Ureter (tissue), 1 donor: ENCODE data around the gene SMAD7. TPM values are rescaled to one million over a fixed set of nuclear protein-coding genes. Genes with fewer than 3 reads are reported as not detected.

ENCODE experiments used
- DNase-seq: peaks from one replicate; pipeline ENCODE4 v3.0.0-alpha.2; 2020; ENCODE audit warnings: low spot score
- total RNA-seq: library from RNA; stranded (reverse); gene quantifications from one replicate; pipeline ENCODE4 v1.2.4, GENCODE V29; 2023
- donor health status: DM: yes; HTN: yes; CAD: no.

SMAD7 gene
- total RNA-seq, 1 donor from 2014 or later = 23.2 TPM

GRCh38 chr18:48944634-48945033, 6.1 kb downstream of the SMAD7 start:
- no peak for DNase-seq

GRCh38 chr18:48943736-48944527, 6.8 kb downstream of the SMAD7 start:
- no peak for DNase-seq

- no peak for DNase-seq
Measured at GRCh38 chr18:48943333-48943732, 7.4 kb downstream of the SMAD7 start.

GRCh38 chr18:48942554-48943261, 8.1 kb downstream of the SMAD7 start:
- DNase-seq = no peak

GRCh38 chr18:48942086-48942485, 8.7 kb downstream of the SMAD7 start:
- DNase-seq = no peak

GRCh38 chr18:48941672-48942071, 9.1 kb downstream of the SMAD7 start:
- DNase-seq = no peak

GRCh38 chr18:48940854-48941611, 9.7 kb downstream of the SMAD7 start:
- DNase-seq = no peak

- no peak for DNase-seq
Measured at GRCh38 chr18:48939205-48940097, 11.3 kb downstream of the SMAD7 start.

- no peak for DNase-seq
Measured at GRCh38 chr18:48938827-48939204, 11.9 kb downstream of the SMAD7 start.

GRCh38 chr18:48937869-48938750, 12.7 kb downstream of the SMAD7 start:
- DNase-seq = no peak

GRCh38 chr18:48935433-48935774, 15.4 kb downstream of the SMAD7 start:
- no peak for DNase-seq

GRCh38 chr18:48934723-48935432, 15.9 kb downstream of the SMAD7 start:
- no peak for DNase-seq

GRCh38 chr18:48934415-48934722, 16.4 kb downstream of the SMAD7 start:
- DNase-seq = no peak

- DNase-seq = no peak
Measured at GRCh38 chr18:48933578-48934414, 17.0 kb downstream of the SMAD7 start.

GRCh38 chr18:48932822-48933510, 17.8 kb downstream of the SMAD7 start:
- DNase-seq = no peak

GRCh38 chr18:48932462-48932818, 18.3 kb downstream of the SMAD7 start:
- DNase-seq = no peak

GRCh38 chr18:48931680-48932461, 18.9 kb downstream of the SMAD7 start:
- no peak for DNase-seq

- DNase-seq = no peak
Measured at GRCh38 chr18:48930926-48931325, 19.8 kb downstream of the SMAD7 start.
